Uterus (tissue), 4 donors: ENCODE data around the gene YWHAB. TPM values are rescaled to one million over a fixed set of nuclear protein-coding genes. Genes with fewer than 3 reads are reported as not detected.
A peak's percentile ranks its signal among the peaks of the same experiment; 100 is the strongest.
"Not testable (repeated sequence)": the region's sequence is repeated elsewhere in the genome, so short reads cannot be mapped to it uniquely, and the experiment has no call there.

Experiments
- DNase-seq, 2 donors: peaks; one replicate each; pipeline ENCODE4 v3.0.0-alpha.2; 2019 to 2020
- H3K27ac ChIP-seq, 2 donors: fragments of 200-600 bp; sonication (generic); 1 replicate in 1 of 2; 2 replicates in 1 of 2; pipeline ENCODE4 v1.5.1; 2016 to 2018
- H3K27me3 ChIP-seq, 2 donors: fragments of 200-600 bp; sonication (generic); one replicate each; pipeline ENCODE4 v1.5.1; 2018 to 2019; ENCODE audit warnings: control low read depth in 1 of 2
- H3K36me3 ChIP-seq, 2 donors: fragments of 200-600 bp; sonication (generic); one replicate each; pipeline ENCODE4 v1.5.1; 2019; ENCODE audit warnings: control low read depth in 1 of 2
- H3K4me1 ChIP-seq, 2 donors: fragments of 200-600 bp; sonication (generic); one replicate each; pipeline ENCODE4 v1.5.1; 2018 to 2019; ENCODE audit warnings: control low read depth in 1 of 2
- H3K4me3 ChIP-seq, 2 donors: fragments of 200-600 bp; sonication (generic); 1 replicate in 1 of 2; 2 replicates in 1 of 2; pipeline ENCODE4 v1.5.1; 2018 to 2019; ENCODE audit warnings: mild to moderate bottlenecking in 1 of 2
- H3K9me3 ChIP-seq, 2 donors: fragments of 200-600 bp; sonication (generic); one replicate each; pipeline ENCODE4 v1.5.1; 2019; ENCODE audit warnings: control low read depth in 1 of 2
- POLR2A ChIP-seq, 2 donors: fragments of 450-650 bp; IDR thresholded peaks; one replicate each; pipeline ENCODE4 v1.6.1; 2016; ENCODE audit warnings: antibody characterized with exemption in 2 of 2, mild to moderate bottlenecking in 1 of 2, moderate library complexity in 1 of 2
- intact Hi-C: fragments of 100-400 bp; cut with DNase I; formaldehyde crosslinking; loops from one replicate; pipeline ENCODE4 v1.15.1; 2023; ENCODE audit warnings: low total_unique reads
- total RNA-seq, 4 donors: library from RNA; depleted of rRNA in 3 of 4; stranded (reverse); fragments of >200 nt in 3 of 4; gene quantifications; one replicate each; pipeline versions ENCODE4 v1.1.0 to v1.2.4, GENCODE V29; 2014 to 2023
- TF ChIP-seq, protein P1 (sequence below), 4 experiments: fragments of 200-600 bp in 2 of 4; fragments of 450-650 bp in 2 of 4; sonication (generic) in 2 of 4; IDR thresholded peaks; one replicate each; pipeline ENCODE4 v1.5.1; 2016 to 2019; ENCODE audit warnings: antibody characterized with exemption in 4 of 4, mild to moderate bottlenecking in 2 of 4, moderate library complexity in 1 of 4
- donor health status: DM: yes; HTN: yes; CAD: no.

YWHAB gene
- total RNA-seq, 4 donors from 2014 or later, result 54.3 to 131 (median 108) TPM

DNA sequence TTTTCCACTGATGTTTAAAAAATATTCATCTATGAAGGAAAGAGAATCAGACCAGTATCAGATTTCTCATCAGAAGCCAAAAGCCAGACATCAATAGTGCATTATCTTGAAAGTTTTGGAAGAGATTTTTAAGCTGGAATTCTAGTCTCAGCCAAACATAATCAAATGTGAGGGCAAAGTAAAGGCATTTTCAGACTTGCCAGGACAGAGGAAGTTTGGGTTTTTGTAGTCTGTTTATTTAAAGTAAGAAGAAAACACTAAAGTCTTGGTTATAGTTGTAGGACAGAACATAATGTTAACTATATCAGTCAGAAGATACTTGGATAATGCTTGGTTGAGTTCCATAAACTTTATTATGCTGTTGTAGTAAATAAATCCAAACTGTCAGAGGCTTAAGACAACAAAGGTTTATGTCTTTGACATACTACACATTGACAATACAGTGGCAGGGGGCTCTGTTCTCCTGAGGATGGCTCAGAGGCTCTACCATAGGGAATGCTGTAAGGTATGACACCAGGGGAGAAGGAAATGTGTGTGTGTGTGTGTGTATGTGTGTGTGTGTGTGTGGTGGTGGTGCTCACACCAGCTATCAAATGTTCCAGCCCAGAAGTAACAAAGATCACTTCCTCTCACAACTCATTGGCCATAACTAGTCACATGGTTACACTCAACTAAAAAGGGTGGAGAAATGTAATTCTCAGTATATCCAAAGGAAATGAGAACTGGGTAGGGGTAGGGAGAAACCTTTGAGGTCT is 26.7 kb upstream of the YWHAB start:
- no peak for DNase-seq
- Histone ChIP-seq H3K9me3 (no peaks in the 10 kb centered on the region), H3K36me3 (no peaks in the 10 kb centered on the region), H3K27ac (peak overlapping the region in 1 of 2 donors; percentile 18), H3K4me1 (peaks cover 5 to 17% of the 10 kb centered on the region in 2 donors), H3K4me3 (no peak overlapping the region), H3K27me3 (no peaks in the 10 kb centered on the region)
- intact Hi-C loops, result no loop called here
- TF ChIP-seq POLR2A (IDR thresholded peaks at IDR 0.05), result no peak
- TF ChIP-seq, protein P1, sequence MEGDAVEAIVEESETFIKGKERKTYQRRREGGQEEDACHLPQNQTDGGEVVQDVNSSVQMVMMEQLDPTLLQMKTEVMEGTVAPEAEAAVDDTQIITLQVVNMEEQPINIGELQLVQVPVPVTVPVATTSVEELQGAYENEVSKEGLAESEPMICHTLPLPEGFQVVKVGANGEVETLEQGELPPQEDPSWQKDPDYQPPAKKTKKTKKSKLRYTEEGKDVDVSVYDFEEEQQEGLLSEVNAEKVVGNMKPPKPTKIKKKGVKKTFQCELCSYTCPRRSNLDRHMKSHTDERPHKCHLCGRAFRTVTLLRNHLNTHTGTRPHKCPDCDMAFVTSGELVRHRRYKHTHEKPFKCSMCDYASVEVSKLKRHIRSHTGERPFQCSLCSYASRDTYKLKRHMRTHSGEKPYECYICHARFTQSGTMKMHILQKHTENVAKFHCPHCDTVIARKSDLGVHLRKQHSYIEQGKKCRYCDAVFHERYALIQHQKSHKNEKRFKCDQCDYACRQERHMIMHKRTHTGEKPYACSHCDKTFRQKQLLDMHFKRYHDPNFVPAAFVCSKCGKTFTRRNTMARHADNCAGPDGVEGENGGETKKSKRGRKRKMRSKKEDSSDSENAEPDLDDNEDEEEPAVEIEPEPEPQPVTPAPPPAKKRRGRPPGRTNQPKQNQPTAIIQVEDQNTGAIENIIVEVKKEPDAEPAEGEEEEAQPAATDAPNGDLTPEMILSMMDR (IDR thresholded peaks at IDR 0.05), result no peak

DNA sequence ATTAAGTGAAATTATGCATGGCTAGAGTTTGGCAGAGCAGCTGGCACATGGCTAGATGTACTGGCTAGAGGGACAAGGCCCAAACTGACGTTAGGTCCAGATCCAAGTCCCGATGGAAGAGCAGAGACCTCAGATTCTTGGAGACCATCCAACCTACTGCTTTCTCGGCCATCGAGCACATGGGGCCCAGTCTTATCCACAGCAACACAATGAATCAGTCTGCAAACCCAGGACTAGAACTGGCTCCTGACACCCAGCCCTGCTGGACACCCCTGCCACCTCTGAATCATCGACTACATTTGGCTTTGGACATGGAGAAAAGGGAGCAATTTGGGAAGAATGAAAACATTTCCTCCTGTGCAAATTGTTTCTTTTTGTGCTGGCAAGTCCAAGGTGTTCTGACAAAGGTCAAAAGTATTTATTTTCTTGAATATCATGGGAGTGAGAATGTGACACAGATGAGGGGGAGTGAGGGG is 23.9 kb upstream of the YWHAB start:
- Histone ChIP-seq H3K27me3 (no peaks in the 10 kb centered on the region), H3K4me3 (no peak overlapping the region), H3K9me3 (no peaks in the 10 kb centered on the region), H3K27ac (peak overlapping the region; percentile 60 to 76), H3K4me1 (peaks cover 5 to 17% of the 10 kb centered on the region in 2 donors), H3K36me3 (no peaks in the 10 kb centered on the region)
- DNase-seq, result peak; percentile 51 to 53
- TF ChIP-seq, protein P1 (IDR thresholded peaks at IDR 0.05), result no peak
- TF ChIP-seq POLR2A (IDR thresholded peaks at IDR 0.05), result no peak
- intact Hi-C loops, result loop anchor here (10.0 kb wide), 1 partner anchor 117 kb away; the partner anchor contains the start of gene KCNK15

DNA sequence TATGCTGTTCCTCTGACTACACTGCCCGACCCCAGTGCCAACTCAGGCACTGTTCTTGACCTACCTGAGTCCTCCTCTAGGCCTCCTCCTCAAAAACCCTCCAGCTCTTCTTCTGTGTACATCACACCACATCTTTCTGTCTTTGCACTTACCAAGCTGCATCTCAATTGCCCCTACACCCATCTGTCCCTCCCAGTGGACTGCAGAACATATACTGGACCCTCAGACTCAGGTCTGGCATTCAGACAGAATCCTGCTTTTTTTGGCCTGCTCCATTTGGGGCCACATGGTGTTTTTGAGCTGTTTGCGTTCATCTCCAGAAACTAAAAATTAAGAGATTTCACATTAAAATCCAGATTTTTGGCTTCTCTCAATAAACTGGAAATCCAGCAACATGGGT is 23.2 kb upstream of the YWHAB start:
- DNase-seq, result no peak
- no peaks in the 10 kb centered on the region for H3K9me3 ChIP-seq
- intact Hi-C loops, result loop anchor here (10.0 kb wide), 1 partner anchor 117 kb away; the partner anchor contains the start of gene KCNK15
- H3K4me1 ChIP-seq, result peaks cover 5 to 17% of the 10 kb centered on the region in 2 donors
- H3K27me3 ChIP-seq, result no peaks in the 10 kb centered on the region
- TF ChIP-seq POLR2A (IDR thresholded peaks at IDR 0.05), result no peak
- TF ChIP-seq, protein P1 (IDR thresholded peaks at IDR 0.05), result no peak
- peak overlapping the region; percentile 60 to 76 for H3K27ac ChIP-seq
- no peaks in the 10 kb centered on the region for H3K36me3 ChIP-seq
- no peak overlapping the region for H3K4me3 ChIP-seq

DNA sequence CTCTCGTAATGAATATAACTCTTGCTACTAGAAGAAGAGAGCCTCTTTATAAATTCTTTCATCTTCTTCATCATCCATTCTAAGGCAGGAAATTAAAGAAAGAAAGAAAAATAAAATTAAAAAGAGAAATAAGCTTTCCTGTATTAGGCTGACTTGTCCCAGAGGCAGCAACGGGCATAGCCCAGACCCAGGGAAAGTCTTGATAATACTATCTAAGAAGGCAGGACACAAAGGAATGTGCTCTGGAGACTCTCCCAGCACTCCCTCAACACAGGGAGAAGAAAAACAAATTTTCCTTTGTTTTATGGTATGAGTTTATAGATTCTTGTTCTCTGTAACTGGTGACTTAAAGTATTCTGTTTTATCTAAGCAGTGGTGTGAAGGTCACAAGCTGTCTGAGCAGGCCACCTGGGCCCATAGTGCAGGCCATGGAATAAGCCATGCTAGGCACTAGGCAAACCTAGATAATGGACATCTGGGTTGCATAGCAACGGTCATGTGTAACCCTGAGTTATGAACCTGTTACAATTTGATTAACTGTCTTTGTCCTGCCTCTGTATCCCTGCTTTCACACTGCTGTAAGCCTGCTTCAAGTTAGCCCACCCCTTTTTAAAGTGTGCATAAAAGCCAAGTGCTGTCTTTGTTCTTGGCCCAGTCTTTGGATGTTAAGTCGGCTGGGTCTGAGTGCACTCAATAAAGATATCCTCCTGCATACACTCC is 22.0 kb upstream of the YWHAB start:
- intact Hi-C loops, result loop anchor here (10.0 kb wide), 1 partner anchor 119 kb away; the partner anchor contains the start of gene KCNK15
- H3K36me3 ChIP-seq, H3K27me3 ChIP-seq, H3K9me3 ChIP-seq, H3K4me3 ChIP-seq, DNase-seq: not testable (repeated sequence)
- Histone ChIP-seq H3K4me1 (peaks cover 5 to 17% of the 10 kb centered on the region in 2 donors), H3K27ac (peak overlapping the region; percentile 39 to 76)

DNA sequence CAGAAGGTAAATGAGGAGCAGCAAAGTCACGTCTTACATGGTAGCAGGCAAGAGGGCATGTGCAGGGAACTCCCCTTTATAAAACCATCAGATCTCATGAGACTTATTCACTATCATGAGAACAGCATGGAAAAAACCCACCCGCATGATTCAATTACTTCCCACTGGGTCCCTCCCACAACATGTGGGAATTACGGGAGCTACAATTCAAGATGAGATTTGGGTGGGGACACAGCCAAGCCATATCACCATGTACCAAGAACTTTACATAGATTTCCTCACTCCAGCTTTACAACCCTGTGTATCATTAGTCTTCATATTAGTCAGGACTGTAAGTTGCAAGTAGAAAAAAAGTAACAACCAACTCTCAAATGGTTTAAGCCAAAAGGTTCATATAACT is 21.0 kb upstream of the YWHAB start:
- Histone ChIP-seq H3K4me1 (peaks cover 5 to 17% of the 10 kb centered on the region in 2 donors), H3K27ac (peak overlapping the region in 1 of 2 donors; percentile 39)
- H3K36me3 ChIP-seq, H3K4me3 ChIP-seq, DNase-seq, H3K9me3 ChIP-seq, H3K27me3 ChIP-seq: not testable (repeated sequence)
- intact Hi-C loops, result loop anchor here (10.0 kb wide), 1 partner anchor 120 kb away; the partner anchor contains the start of gene KCNK15
